GM12872 (cell line): ENCODE results near the gene PHKA2.

ENCODE experiments used
- CTCF ChIP-seq: IDR thresholded peaks from 3 replicates; pipeline ENCODE4 v1.5.1; 2011; ENCODE audit warnings: low read depth, mild to moderate bottlenecking, low read length, moderate library complexity; ENCODE audit not compliant: insufficient read depth

Gene PHKA2

GRCh38 chrX:18906286-18906685, 77.6 kb downstream of the PHKA2 start:
- no peak for TF ChIP-seq CTCF

- no peak for TF ChIP-seq CTCF
These were observed 83.4 kb downstream of the PHKA2 start for GRCh38 chrX:18900401-18900976.

GRCh38 chrX:18899796-18900380, 84.0 kb downstream of the PHKA2 start:
- peak; percentile 33; the same call in 1 of the 3 replicates for TF ChIP-seq CTCF

- no peak for TF ChIP-seq CTCF
These were observed 85.4 kb downstream of the PHKA2 start for GRCh38 chrX:18898492-18898891.

- no peak for TF ChIP-seq CTCF
These were observed 85.8 kb downstream of the PHKA2 start for GRCh38 chrX:18898091-18898490.

GRCh38 chrX:18897611-18898010, 86.3 kb downstream of the PHKA2 start:
- TF ChIP-seq CTCF = no peak

- no peak for TF ChIP-seq CTCF
These were observed 87.0 kb downstream of the PHKA2 start for GRCh38 chrX:18896680-18897544.
